ENCODE results near the gene RSL1D1.
A peak's percentile ranks its signal among the peaks of the same experiment; 100 is the strongest.
"Not testable (repeated sequence)": the region's sequence is repeated elsewhere in the genome, so short reads cannot be mapped to it uniquely, and the experiment has no call there.

The RSL1D1 gene

DNA sequence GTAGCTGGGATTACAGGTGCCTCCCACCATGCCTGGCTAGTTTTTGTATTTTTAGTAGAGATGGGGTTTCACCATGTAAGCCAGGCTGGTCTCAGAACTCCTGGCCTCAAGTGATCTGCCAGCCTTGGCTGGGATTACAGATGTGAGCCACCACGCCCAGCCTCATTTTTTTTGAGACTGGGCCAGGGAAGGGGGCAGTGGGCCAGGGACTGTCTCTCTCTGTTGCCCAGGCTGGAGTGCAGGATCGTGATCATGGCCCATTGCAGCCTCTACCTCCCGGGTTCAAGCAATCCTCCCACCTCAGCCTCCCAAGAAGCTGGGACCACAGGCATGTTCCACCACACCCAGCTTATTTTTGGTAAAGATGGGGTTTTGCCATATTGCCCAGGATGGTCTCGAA, 16.0 kb downstream of the RSL1D1 start:
- TF ChIP-seq, protein P1, sequence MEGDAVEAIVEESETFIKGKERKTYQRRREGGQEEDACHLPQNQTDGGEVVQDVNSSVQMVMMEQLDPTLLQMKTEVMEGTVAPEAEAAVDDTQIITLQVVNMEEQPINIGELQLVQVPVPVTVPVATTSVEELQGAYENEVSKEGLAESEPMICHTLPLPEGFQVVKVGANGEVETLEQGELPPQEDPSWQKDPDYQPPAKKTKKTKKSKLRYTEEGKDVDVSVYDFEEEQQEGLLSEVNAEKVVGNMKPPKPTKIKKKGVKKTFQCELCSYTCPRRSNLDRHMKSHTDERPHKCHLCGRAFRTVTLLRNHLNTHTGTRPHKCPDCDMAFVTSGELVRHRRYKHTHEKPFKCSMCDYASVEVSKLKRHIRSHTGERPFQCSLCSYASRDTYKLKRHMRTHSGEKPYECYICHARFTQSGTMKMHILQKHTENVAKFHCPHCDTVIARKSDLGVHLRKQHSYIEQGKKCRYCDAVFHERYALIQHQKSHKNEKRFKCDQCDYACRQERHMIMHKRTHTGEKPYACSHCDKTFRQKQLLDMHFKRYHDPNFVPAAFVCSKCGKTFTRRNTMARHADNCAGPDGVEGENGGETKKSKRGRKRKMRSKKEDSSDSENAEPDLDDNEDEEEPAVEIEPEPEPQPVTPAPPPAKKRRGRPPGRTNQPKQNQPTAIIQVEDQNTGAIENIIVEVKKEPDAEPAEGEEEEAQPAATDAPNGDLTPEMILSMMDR (IDR thresholded peaks at IDR 0.05; ENCODE audit: insufficient read depth, missing control alignments), result no peak
- no peak for FAIRE-seq
- DNase-seq (ENCODE audit: insufficient read length, low spot score), result no peak

DNA sequence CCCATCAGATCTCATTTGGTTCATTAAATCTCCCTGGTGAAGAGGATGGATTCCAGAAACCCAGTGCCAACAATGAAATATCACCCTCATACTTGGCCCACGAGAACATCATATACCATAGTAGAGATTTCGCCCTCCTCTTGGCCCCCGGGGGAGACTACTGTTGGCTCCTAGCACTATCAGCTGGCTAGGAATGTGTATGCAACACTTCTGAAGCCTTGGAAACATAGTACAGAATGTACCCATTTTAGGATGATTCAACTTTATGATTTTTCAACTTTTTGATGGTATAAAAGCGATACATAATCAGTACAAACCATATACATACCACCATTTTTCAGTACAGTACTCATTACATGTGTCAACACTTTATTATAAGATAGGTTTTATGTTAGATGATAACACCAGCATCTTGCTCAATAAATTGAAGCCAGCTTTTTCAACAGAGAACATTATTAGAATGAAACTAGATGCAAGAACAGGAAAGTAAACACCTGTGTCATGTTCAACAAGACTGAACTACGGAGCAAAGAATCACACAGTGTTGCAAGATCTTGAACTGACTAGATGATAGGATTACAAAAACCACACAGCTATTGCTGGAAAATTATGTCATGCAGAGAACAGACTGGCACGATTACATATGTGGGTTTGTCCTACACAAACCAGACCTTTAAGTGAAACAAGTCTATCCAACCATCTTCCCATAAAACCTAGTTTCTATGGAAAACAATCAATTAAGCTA, 17.2 kb downstream of the RSL1D1 start:
- FAIRE-seq, result peak; percentile 46
- TF ChIP-seq, protein P1 (IDR thresholded peaks at IDR 0.05; ENCODE audit: insufficient read depth, missing control alignments), result no peak

DNA sequence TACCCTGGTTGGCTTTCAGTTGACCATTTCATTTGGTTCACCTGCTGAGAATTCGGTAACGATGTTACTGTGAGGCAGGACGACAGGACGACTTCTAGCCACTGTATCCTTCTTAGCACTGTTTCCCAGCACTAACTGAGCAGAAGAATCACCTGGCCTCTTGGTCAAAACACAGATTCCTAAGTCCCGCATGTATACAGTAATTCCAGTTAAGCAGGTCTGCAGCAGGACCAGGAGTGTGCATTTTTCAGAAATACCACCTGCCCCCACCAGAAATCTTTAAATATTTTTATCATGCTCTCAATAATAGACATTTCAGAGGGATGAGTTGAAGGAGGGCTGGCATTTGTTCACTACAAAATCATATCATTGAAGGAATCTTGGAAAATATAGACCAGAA, 22.6 kb downstream of the RSL1D1 start:
- TF ChIP-seq, protein P1 (IDR thresholded peaks at IDR 0.05; ENCODE audit: insufficient read depth, missing control alignments), result no peak
- FAIRE-seq (no peak), DNase-seq (ENCODE audit: insufficient read length, low spot score) (no peak)

More for the DNA sequence above, 17.2 kb downstream of the RSL1D1 start:
- DNase-seq (ENCODE audit: insufficient read length, low spot score), result no peak

DNA sequence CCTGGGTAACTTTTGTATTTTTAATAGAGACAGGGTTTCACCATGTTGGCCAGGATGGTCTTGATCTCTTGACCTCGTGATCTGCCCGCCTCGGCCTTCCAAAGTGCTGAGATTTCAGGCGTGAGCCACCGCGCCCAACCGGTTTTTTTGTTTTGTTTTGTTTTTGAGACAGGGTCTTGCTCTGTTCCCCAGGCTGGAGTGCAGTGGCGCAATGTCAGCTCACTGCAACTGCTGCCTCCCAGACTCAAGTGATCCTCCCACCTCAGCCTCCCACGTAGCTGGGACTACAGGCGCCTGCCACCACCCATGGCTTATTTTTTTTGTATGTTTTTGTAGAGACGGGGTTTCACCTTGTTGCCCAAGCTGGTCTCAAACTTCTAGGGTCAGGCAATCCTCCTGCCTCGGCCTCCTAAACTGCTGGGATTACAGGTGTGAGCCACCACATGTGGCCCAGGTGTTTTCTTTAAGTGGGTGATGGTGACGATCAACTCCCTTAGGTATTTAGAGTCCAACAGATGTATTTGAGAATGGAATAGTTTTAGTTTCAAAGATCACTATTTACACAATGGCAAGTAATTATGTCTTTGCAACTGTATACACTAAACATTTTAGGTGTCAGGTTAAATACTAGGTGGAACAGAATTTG, 25.7 kb downstream of the RSL1D1 start:
- FAIRE-seq, result peak; percentile 11

DNA sequence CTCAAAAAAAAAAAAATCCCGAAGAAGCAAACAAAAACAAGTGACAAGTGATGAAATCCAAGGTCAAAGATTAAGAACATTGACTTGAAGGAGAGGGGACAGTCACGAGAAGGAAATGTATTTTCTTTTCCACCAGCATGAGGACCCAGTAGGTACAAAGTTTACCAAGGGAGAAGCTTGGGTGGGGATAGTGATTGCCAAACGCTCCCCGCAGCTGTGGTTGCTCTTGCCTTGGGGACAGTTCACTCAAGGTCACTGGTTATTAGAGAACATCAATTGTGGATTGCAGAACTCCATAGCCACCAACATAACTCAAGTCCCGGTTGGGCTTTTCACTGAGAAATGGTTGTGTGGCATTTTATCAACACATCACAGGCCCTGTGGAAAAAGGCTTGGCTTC, 27.0 kb downstream of the RSL1D1 start:
- DNase-seq (ENCODE audit: insufficient read length, low spot score) (no peak), FAIRE-seq (no peak)
- TF ChIP-seq, protein P1 (IDR thresholded peaks at IDR 0.05; ENCODE audit: insufficient read depth, missing control alignments), result no peak

More for the DNA sequence above, 25.7 kb downstream of the RSL1D1 start:
- not testable (repeated sequence) for DNase-seq (ENCODE audit: insufficient read length, low spot score)

DNA sequence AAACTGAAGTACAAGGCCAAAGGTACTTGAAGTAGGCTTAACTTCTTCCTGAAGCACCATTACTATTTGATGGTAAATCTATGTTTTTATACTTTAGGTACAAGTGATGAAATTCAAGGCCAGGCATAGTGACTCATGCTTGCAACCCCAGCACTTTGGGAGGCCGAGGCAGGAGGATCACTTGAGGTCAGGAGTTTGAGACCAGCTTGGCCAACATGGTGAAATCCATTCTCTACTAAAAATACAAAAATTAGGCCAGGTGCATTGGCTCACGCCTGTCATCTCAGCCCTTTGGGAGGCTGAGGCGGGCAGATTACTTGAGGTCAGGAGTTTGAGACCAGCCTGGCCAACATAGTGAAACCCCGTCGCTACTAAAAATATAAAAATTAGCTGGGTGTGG, 27.7 kb downstream of the RSL1D1 start:
- not testable (repeated sequence) for DNase-seq (ENCODE audit: insufficient read length, low spot score); FAIRE-seq

DNA sequence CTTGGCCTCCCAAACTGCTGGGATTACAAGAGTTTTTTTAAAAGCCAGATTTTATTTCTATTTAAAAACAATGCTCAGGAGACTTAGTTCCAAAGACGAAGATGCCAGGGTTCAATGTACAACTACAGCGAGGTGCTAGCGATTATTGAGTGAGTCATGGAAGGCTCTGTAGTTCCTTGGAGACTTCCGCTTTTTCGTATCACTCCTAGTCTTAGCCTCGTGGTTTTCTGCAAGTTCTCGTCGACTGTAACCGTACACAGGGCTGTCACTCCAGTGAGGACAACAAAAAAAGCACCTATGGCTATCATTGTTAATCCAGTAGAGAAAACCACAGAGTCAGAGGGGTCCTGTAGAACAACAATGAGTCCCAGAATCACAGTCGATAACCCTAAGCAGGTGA, 31.5 kb downstream of the RSL1D1 start:
- TF ChIP-seq, protein P1 (IDR thresholded peaks at IDR 0.05; ENCODE audit: insufficient read depth, missing control alignments), result no peak
- no peak for FAIRE-seq
- DNase-seq (ENCODE audit: insufficient read length, low spot score), result no peak

DNA sequence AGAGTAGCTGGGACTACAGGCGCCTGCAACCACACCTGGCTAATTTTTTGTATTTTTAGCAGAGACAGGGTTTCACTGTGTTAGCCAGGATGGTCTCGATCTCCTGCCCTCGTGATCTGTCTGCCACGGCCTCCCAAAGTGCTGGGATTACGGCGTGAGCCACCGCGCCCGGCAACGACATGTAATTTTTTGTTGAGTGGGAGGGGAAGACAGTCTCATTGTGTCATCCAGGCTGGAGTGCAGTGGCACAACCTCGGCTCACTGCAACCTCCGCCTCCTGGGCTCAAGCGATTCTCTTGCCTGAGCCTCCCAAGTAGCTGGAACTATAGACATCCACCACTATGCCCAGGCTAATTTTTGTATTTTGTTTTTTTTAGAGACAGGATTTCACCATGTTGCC, 32.4 kb downstream of the RSL1D1 start:
- DNase-seq (ENCODE audit: insufficient read length, low spot score); FAIRE-seq: not testable (repeated sequence)
